ENCODE measurements around the gene CNOT8.

Gene CNOT8

DNA sequence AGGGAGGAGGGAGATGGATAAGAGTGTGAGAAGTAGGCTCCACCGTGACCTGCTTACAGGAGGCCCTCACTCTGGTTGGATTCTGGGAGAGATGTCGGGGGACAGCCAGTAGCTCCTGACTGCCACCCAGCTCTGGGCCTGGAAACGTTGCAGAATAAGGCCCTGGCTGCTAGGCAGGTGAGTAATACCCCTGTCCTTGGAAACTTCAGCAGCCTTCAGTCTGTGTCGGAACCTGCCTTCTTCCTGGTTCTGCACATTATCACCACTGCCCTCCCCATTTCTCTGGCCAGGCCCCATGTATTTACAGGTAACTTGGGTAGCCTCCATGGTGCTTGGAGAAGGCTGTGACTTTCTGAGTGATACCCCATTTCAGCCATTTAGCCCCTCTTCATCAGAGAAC is 34.8 kb upstream of the CNOT8 start:
- H3K36me3 ChIP-seq (replicated peaks; ENCODE audit: low read depth, low read length), result peaks cover 5% of the 10 kb centered on the region

GRCh38 chr5:154824070-154824469 is 34.4 kb upstream of the CNOT8 start:
- H4K20me1 ChIP-seq (ENCODE audit: insufficient read depth, low read length), result no peaks in the 10 kb centered on the region
- H3K36me3 ChIP-seq (replicated peaks; ENCODE audit: low read depth, low read length), result peaks cover 3% of the 10 kb centered on the region
- no peaks in the 10 kb centered on the region for H3K9me3 ChIP-seq (ENCODE audit: insufficient read depth, low read length)
- H3K4me3 ChIP-seq (ENCODE audit: low read length), result no peak overlapping the region
- H2AFZ ChIP-seq (ENCODE audit: low read depth, low read length), result no peak overlapping the region
- no peak for TF ChIP-seq EZH2phosphoT487 (IDR thresholded peaks at IDR 0.05; ENCODE audit: low read depth)
- TF ChIP-seq, protein P1, sequence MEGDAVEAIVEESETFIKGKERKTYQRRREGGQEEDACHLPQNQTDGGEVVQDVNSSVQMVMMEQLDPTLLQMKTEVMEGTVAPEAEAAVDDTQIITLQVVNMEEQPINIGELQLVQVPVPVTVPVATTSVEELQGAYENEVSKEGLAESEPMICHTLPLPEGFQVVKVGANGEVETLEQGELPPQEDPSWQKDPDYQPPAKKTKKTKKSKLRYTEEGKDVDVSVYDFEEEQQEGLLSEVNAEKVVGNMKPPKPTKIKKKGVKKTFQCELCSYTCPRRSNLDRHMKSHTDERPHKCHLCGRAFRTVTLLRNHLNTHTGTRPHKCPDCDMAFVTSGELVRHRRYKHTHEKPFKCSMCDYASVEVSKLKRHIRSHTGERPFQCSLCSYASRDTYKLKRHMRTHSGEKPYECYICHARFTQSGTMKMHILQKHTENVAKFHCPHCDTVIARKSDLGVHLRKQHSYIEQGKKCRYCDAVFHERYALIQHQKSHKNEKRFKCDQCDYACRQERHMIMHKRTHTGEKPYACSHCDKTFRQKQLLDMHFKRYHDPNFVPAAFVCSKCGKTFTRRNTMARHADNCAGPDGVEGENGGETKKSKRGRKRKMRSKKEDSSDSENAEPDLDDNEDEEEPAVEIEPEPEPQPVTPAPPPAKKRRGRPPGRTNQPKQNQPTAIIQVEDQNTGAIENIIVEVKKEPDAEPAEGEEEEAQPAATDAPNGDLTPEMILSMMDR (IDR thresholded peaks at IDR 0.05; ENCODE audit: low read depth, low read length), result no peak
- H3K4me1 ChIP-seq (ENCODE audit: low read length), result no peaks in the 10 kb centered on the region
- H3K27ac ChIP-seq (ENCODE audit: low read length), result no peak overlapping the region
- no peaks in the 10 kb centered on the region for H3K79me2 ChIP-seq (ENCODE audit: low read length)
- H3K9ac ChIP-seq (ENCODE audit: low read length), result no peak overlapping the region
- no peak overlapping the region for H3K4me2 ChIP-seq (ENCODE audit: low read length)
- H3K27me3 ChIP-seq (ENCODE audit: low read depth, low read length), result no peaks in the 10 kb centered on the region

More for the DNA sequence above, 34.8 kb upstream of the CNOT8 start:
- no peak overlapping the region for H3K9ac ChIP-seq (ENCODE audit: low read length)
- no peak overlapping the region for H3K4me2 ChIP-seq (ENCODE audit: low read length)
- H3K27ac ChIP-seq (ENCODE audit: low read length), result no peak overlapping the region
- no peak overlapping the region for H3K4me3 ChIP-seq (ENCODE audit: low read length)
- H3K27me3 ChIP-seq (ENCODE audit: low read depth, low read length), result no peaks in the 10 kb centered on the region
- H2AFZ ChIP-seq (ENCODE audit: low read depth, low read length), result no peak overlapping the region
- no peaks in the 10 kb centered on the region for H4K20me1 ChIP-seq (ENCODE audit: insufficient read depth, low read length)
- no peak for TF ChIP-seq EZH2phosphoT487 (IDR thresholded peaks at IDR 0.05; ENCODE audit: low read depth)
- TF ChIP-seq, protein P1 (IDR thresholded peaks at IDR 0.05; ENCODE audit: low read depth, low read length), result no peak
- no peaks in the 10 kb centered on the region for H3K4me1 ChIP-seq (ENCODE audit: low read length)
- H3K9me3 ChIP-seq (ENCODE audit: insufficient read depth, low read length), result no peaks in the 10 kb centered on the region
- no peaks in the 10 kb centered on the region for H3K79me2 ChIP-seq (ENCODE audit: low read length)

- Histone ChIP-seq H3K4me2 (ENCODE audit: low read length) (no peak overlapping the region), H3K79me2 (ENCODE audit: low read length) (no peaks in the 10 kb centered on the region), H3K9ac (ENCODE audit: low read length) (no peak overlapping the region), H3K27ac (ENCODE audit: low read length) (no peak overlapping the region), H2AFZ (ENCODE audit: low read depth, low read length) (no peak overlapping the region), H3K36me3 (replicated peaks; ENCODE audit: low read depth, low read length) (peaks cover 4% of the 10 kb centered on the region), H3K9me3 (ENCODE audit: insufficient read depth, low read length) (no peaks in the 10 kb centered on the region), H4K20me1 (ENCODE audit: insufficient read depth, low read length) (no peaks in the 10 kb centered on the region), H3K4me3 (ENCODE audit: low read length) (no peak overlapping the region), H3K4me1 (ENCODE audit: low read length) (no peaks in the 10 kb centered on the region), H3K27me3 (ENCODE audit: low read depth, low read length) (no peaks in the 10 kb centered on the region)
- TF ChIP-seq, protein P1 (IDR thresholded peaks at IDR 0.05; ENCODE audit: low read depth, low read length), result no peak
- no peak for TF ChIP-seq EZH2phosphoT487 (IDR thresholded peaks at IDR 0.05; ENCODE audit: low read depth)
These were observed 29.2 kb upstream of the CNOT8 start for GRCh38 chr5:154829181-154829588.

DNA sequence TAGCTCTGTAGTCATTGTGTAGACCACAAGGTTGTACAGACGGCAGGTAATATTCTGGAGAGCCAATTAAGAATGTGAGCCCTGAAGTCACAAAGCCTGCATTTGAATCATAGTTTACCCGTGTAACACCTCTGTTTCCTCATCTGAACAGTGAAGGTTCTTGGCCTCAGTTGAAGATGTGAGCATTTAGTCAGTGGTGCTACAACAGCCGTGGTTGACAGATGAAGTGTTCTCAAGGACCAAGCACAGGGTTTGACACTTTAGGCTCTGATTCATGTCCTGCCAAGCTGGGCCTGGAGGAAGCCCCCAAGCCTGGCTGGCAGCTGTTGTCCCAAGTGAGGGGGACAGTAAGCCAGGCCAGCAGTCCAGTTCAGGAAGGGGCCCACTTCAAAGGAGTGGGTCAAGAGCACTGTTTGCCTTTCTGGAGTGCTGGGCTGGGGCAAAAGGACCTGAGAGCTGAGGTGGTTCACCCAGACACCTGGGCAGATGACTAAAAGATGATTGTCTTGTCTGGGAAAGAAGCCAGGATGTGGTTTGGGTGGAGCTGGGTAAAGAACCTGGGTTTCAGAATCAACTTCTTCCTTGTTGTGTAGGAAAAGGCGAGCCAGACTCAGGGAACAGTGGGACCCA is 28.7 kb upstream of the CNOT8 start:
- Histone ChIP-seq H3K4me1 (ENCODE audit: low read length) (no peaks in the 10 kb centered on the region), H3K9me3 (ENCODE audit: insufficient read depth, low read length) (no peaks in the 10 kb centered on the region), H2AFZ (ENCODE audit: low read depth, low read length) (no peak overlapping the region), H3K9ac (ENCODE audit: low read length) (no peak overlapping the region), H3K79me2 (ENCODE audit: low read length) (no peaks in the 10 kb centered on the region), H3K36me3 (replicated peaks; ENCODE audit: low read depth, low read length) (peaks cover 2% of the 10 kb centered on the region), H3K4me3 (ENCODE audit: low read length) (no peak overlapping the region), H3K27me3 (ENCODE audit: low read depth, low read length) (no peaks in the 10 kb centered on the region), H3K27ac (ENCODE audit: low read length) (no peak overlapping the region), H4K20me1 (ENCODE audit: insufficient read depth, low read length) (no peaks in the 10 kb centered on the region), H3K4me2 (ENCODE audit: low read length) (no peak overlapping the region)
- no peak for TF ChIP-seq EZH2phosphoT487 (IDR thresholded peaks at IDR 0.05; ENCODE audit: low read depth)
- TF ChIP-seq, protein P1 (IDR thresholded peaks at IDR 0.05; ENCODE audit: low read depth, low read length), result no peak

All from OCI-LY3 (cell line).